A673 (cell line): Measurements from ENCODE around the gene KLHL28.

Experiments used
- CTCF ChIP-seq: fragments of 300-800, 200-600 bp; sonication (generic); conservative IDR thresholded peaks from 2 replicates; pipeline ENCODE4 v1.5.1; 2017; ENCODE audit warnings: low read depth, mild to moderate bottlenecking, antibody characterized with exemption, low read length, moderate library complexity, mixed read lengths
- EZH2 ChIP-seq: fragments of 200-600 bp; sonication (generic); IDR thresholded peaks from 2 replicates; pipeline ENCODE4 v1.6.1; 2017; ENCODE audit warnings: borderline replicate concordance, low read depth, mild to moderate bottlenecking, mixed read lengths, antibody characterized with exemption, low read length; ENCODE audit not compliant: poor library complexity, severe bottlenecking

GRCh38 chr14:44960146-44960545, 1.6 kb downstream of the KLHL28 start:
- no peak for TF ChIP-seq EZH2
- TF ChIP-seq CTCF = no peak
